Endodermal cell (in vitro differentiated cells): ENCODE data around the gene ANKRD33B. TPM values are rescaled to one million over a fixed set of nuclear protein-coding genes. Genes with fewer than 3 reads are reported as not detected.
A peak's percentile ranks its signal among the peaks of the same experiment; 100 is the strongest.

Experiments
- DNase-seq: peaks from one replicate; pipeline ENCODE4 v3.0.0-alpha.2; 2017
- H3K27ac ChIP-seq: 2 replicates; pipeline ENCODE4 v1.5.1; 2013; ENCODE audit warnings: mild to moderate bottlenecking, low read depth, low read length, moderate library complexity
- H3K27me3 ChIP-seq: 2 replicates; pipeline ENCODE4 v1.6.1; 2013; ENCODE audit warnings: mild to moderate bottlenecking, low read length, moderate library complexity; ENCODE audit not compliant: insufficient read depth, control insufficient read depth, poor library complexity, severe bottlenecking
- H3K36me3 ChIP-seq: 2 replicates; pipeline ENCODE4 v1.7.0; 2013; ENCODE audit warnings: mild to moderate bottlenecking, low read length, moderate library complexity; ENCODE audit not compliant: control insufficient read depth, insufficient read depth
- H3K4me1 ChIP-seq: one replicate; pipeline ENCODE4 v1.7.0; 2013; ENCODE audit warnings: low read length; ENCODE audit not compliant: control insufficient read depth, insufficient read depth
- H3K4me3 ChIP-seq: 2 replicates; pipeline ENCODE4 v1.5.1; 2013; ENCODE audit warnings: mild to moderate bottlenecking, low read length, moderate library complexity
- H3K9ac ChIP-seq: 2 replicates; pipeline ENCODE4 v1.6.1; 2013; ENCODE audit warnings: mild to moderate bottlenecking, low read length, moderate library complexity; ENCODE audit not compliant: poor library complexity, severe bottlenecking; ENCODE audit errors: extremely low read depth
- H3K9me3 ChIP-seq: 2 replicates; pipeline ENCODE4 v1.6.1; 2013; ENCODE audit warnings: mild to moderate bottlenecking, low read length, moderate library complexity; ENCODE audit not compliant: control insufficient read depth
- H3K27ac Mint-ChIP-seq: 2 replicates; pipeline ENCODE4 v1.8.0; 2020; ENCODE audit warnings: mixed read lengths
- H3K27me3 Mint-ChIP-seq: 2 replicates; pipeline ENCODE4 v1.8.0; 2021; ENCODE audit warnings: mild to moderate bottlenecking, mixed read lengths; ENCODE audit not compliant: insufficient read depth
- H3K36me3 Mint-ChIP-seq: 2 replicates; pipeline ENCODE4 v1.8.0; 2020; ENCODE audit warnings: low read depth, mixed read lengths
- H3K4me1 Mint-ChIP-seq: 2 replicates; pipeline ENCODE4 v1.8.0; 2020; ENCODE audit warnings: mixed read lengths
- H3K4me3 Mint-ChIP-seq: 2 replicates; pipeline ENCODE4 v1.8.0; 2020; ENCODE audit warnings: mild to moderate bottlenecking, moderate library complexity, mixed read lengths
- H3K9me3 Mint-ChIP-seq: 2 replicates; pipeline ENCODE4 v1.8.0; 2020; ENCODE audit warnings: mild to moderate bottlenecking, mixed read lengths
- WGBS, 2 experiments: methylation state at CpG; one replicate each; pipeline versions ENCODE4 v1.1.5 to v1.1.7; 2013; ENCODE audit warnings: missing lambda C conversion rate in 2 of 2, mixed read lengths in 1 of 2; ENCODE audit not compliant: insufficient coverage in 1 of 2, insufficient read length in 1 of 2; 5-methylcytosine and 5-hydroxymethylcytosine counted together
- total RNA-seq, 2 donors: library from RNA; stranded (reverse); fragmentation: NEBNext Ultra II Directional in 1 of 2; extraction: Animal tissue kit (Norgen Biotek cat#: 25700) in 1 of 2; gene quantifications; 2 replicates in 1 of 2; 3 replicates in 1 of 2; pipeline ENCODE4 v1.2.1, GENCODE V29; 2021
- TF ChIP-seq, protein P1 (sequence below): fragments of 200-600 bp; sonication (generic); conservative IDR thresholded peaks from 2 replicates; pipeline ENCODE4 v1.5.0; 2021; ENCODE audit warnings: antibody characterized with exemption, mild to moderate bottlenecking

ANKRD33B gene
- total RNA-seq, 2 donors from 2014 or later, result 21.9 to 37.2 TPM

DNA sequence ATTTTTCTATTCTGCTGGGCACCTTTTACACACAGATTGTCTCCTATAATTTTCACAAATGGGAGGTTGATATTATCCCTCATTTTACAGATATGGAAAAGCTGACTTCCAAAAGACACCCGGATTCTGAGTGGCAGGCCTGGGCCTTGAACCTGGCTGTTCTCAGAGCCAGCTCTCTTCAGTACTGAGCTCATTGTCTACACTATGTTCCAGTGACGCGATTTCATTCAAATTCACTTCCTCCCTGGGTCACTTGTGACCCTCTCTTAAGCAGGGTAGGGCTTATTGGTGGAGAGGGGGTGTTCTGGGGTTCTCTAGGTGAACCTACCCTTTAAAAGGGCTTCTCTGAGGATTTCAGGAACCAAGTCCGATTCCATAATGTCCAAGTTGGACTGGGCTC, 70.2 kb downstream of the ANKRD33B start:
- Mint-ChIP-seq H3K36me3 (peaks cover 6% of the 10 kb centered on the region), H3K27me3 (peaks cover 11% of the 10 kb centered on the region), H3K4me3 (no peak overlapping the region), H3K27ac (no peak overlapping the region), H3K9me3 (peaks cover 5% of the 10 kb centered on the region), H3K4me1 (peaks cover 27% of the 10 kb centered on the region)
- WGBS, 2 experiments, result 95 to 100% methylated on average over 2 to 4 of the region's 4 CpGs
- no peaks in the 10 kb centered on the region for H3K9me3 ChIP-seq
- DNase-seq, result no peak
- H3K4me3 ChIP-seq, result no peak overlapping the region
- H3K36me3 ChIP-seq, result peaks cover 7% of the 10 kb centered on the region
- no peaks in the 10 kb centered on the region for H3K4me1 ChIP-seq
- TF ChIP-seq, protein P1, sequence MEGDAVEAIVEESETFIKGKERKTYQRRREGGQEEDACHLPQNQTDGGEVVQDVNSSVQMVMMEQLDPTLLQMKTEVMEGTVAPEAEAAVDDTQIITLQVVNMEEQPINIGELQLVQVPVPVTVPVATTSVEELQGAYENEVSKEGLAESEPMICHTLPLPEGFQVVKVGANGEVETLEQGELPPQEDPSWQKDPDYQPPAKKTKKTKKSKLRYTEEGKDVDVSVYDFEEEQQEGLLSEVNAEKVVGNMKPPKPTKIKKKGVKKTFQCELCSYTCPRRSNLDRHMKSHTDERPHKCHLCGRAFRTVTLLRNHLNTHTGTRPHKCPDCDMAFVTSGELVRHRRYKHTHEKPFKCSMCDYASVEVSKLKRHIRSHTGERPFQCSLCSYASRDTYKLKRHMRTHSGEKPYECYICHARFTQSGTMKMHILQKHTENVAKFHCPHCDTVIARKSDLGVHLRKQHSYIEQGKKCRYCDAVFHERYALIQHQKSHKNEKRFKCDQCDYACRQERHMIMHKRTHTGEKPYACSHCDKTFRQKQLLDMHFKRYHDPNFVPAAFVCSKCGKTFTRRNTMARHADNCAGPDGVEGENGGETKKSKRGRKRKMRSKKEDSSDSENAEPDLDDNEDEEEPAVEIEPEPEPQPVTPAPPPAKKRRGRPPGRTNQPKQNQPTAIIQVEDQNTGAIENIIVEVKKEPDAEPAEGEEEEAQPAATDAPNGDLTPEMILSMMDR, result no peak
- H3K27me3 ChIP-seq, result no peaks in the 10 kb centered on the region
- no peak overlapping the region for H3K27ac ChIP-seq
- no peak overlapping the region for H3K9ac ChIP-seq

DNA sequence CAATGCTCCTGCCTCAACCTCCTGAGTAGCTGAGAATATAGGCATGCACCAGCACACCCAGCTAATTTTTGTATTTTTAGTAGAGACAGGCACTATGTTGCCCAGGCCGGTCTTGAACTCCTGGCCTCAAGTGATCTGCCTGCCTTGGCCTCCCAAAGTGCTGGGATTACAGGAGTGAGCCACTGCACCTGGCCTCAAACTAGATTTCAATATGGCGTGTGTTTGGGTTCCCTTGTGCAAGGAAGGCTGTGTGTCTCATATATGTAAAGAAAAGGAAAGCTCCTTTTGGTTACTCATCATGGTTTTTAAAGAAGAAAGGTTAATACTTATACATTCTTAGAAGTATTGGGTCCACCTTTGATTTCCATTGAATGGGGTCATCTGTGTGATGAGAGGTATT, 70.7 kb downstream of the ANKRD33B start:
- 80 to 99% methylated on average over 2 of the region's 2 CpGs for WGBS, 2 experiments
- Mint-ChIP-seq H3K36me3 (peaks cover 6% of the 10 kb centered on the region), H3K27me3 (peaks cover 10% of the 10 kb centered on the region), H3K4me1 (peaks cover 27% of the 10 kb centered on the region), H3K9me3 (peaks cover 5% of the 10 kb centered on the region), H3K27ac (no peak overlapping the region), H3K4me3 (no peak overlapping the region)
- H3K4me1 ChIP-seq, result no peaks in the 10 kb centered on the region
- no peaks in the 10 kb centered on the region for H3K27me3 ChIP-seq
- no peak overlapping the region for H3K9ac ChIP-seq
- TF ChIP-seq, protein P1, result no peak
- H3K4me3 ChIP-seq, result no peak overlapping the region
- H3K9me3 ChIP-seq, result no peaks in the 10 kb centered on the region
- no peak for DNase-seq
- H3K27ac ChIP-seq, result no peak overlapping the region
- H3K36me3 ChIP-seq, result peaks cover 7% of the 10 kb centered on the region

GRCh38 chr5:10635257-10635866, 71.5 kb downstream of the ANKRD33B start:
- Histone ChIP-seq H3K9ac (no peak overlapping the region), H3K4me3 (no peak overlapping the region), H3K27ac (no peak overlapping the region), H3K9me3 (no peaks in the 10 kb centered on the region), H3K36me3 (peaks cover 7% of the 10 kb centered on the region), H3K4me1 (no peaks in the 10 kb centered on the region), H3K27me3 (no peaks in the 10 kb centered on the region)
- peak; percentile 63 for DNase-seq
- WGBS, 2 experiments, result 41 to 68% methylated on average over 9 to 10 of the region's 10 CpGs
- Mint-ChIP-seq H3K9me3 (peaks cover 5% of the 10 kb centered on the region), H3K4me3 (no peak overlapping the region), H3K36me3 (peaks cover 10% of the 10 kb centered on the region), H3K4me1 (peaks cover 27% of the 10 kb centered on the region), H3K27ac (peak overlapping the region; percentile 20), H3K27me3 (peaks cover 5% of the 10 kb centered on the region)
- TF ChIP-seq, protein P1, result no peak
